ENCODE data around the gene SLC17A7.

- TF ChIP-seq CTCF (IDR thresholded peaks at IDR 0.05; ENCODE audit: low read depth, low read length, poor library complexity, severe bottlenecking) (no peak), EZH2phosphoT487 (IDR thresholded peaks at IDR 0.05; ENCODE audit: borderline replicate concordance, low read length) (no peak)
These were observed 46.1 kb upstream of the SLC17A7 start, which contains the start of gene RPL13A for GRCh38 chr19:49487277-49488045.
